HG03139 (cell line): ENCODE results near the gene STON2.
"Not testable (repeated sequence)": the region's sequence is repeated elsewhere in the genome, so short reads cannot be mapped to it uniquely, and the experiment has no call there.

ENCODE experiments used
- ATAC-seq: cut with Tn5 transposase; IDR thresholded peaks from one replicate; pipeline ENCODE4 v1.9.1; 2021; ENCODE audit not compliant: unreplicated experiment

The STON2 gene

DNA sequence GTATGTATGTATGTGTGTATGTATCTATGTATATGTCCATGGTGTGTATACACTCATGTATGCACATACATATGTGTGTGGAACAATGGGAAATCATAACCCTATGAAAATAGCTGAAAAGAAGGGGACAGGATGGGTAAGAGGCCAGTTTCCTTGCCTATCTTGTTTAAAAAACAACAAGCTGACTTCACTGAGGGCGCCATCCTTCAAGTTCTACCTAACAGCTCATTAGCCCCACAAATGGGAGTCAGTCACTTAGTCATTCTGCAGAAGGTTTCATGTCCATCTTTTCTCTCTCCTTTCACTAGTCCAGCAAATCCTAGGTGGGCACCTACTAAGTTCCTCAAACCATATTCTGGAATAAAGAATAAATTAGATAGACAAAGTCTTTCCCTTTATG, 14.7 kb downstream of the STON2 start:
- no peak for ATAC-seq

DNA sequence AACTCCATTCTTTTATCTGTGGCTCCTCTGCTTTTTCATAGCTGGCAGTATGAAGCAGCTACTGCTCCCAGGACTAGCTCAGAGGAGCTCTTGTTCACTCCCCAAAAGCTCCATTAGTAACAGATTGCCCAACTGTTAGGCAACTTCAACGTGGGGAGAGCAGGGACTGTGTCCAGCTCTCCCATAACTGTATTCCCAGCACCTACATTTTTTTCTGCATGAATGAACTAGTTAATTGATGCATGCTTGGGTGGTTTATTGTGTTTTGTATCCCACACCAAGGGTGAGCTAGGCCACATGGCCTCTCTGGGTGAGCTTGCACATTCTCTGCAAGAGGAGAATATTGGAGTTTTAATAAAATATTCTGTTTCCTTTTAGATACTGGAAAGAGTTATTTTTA, 15.2 kb downstream of the STON2 start:
- ATAC-seq = no peak

DNA sequence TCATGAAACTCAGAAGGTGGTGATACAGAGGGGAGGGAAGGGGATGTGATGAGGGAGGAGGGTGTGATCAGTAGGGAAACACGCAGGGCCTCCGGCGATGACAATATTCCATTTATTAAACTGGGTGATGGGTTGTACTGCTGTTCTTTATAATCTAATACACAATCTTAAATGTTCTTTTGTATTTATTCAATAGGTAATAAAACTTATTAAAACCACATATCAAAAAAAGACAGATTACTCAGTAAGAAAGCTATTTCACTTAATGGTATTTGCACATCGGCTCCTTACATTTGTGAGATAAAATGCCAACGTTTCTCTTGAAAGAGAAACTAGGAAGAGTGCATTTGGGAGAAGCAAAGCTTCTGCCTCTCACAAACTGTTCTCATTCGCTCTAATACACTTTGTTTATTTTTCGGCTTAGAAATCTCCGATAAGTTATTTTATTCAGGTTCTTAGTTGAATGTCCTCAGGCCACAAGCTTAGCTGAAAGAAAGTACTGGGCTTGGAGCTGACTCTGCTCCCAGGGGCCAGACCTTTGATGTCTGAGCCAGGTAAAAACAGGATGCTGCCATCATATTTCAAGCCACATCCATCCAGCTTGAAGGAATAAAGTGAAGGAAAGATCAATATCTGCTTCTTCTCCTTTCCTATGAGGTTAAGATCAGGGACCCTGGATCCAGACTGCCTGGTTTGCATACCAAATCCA, 17.5 kb downstream of the STON2 start:
- ATAC-seq = no peak

DNA sequence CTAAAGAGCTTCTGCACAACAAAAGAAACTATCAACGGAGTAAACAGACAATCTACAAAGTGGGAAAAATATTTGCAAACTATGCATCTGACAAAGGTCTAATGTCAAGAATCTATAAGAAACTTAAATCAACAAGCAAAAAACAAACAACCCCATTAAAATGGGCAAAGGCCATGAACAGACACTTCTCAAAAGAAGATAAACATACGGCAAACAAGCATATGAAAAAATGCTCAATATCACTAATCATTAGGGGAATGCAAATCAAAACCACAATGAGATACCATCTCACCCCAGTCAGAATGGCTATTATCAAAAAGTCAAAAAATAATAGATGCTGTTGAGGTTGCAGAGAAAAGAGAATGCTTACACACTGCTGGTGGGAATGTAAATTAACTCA, 20.1 kb downstream of the STON2 start:
- ATAC-seq = not testable (repeated sequence)

DNA sequence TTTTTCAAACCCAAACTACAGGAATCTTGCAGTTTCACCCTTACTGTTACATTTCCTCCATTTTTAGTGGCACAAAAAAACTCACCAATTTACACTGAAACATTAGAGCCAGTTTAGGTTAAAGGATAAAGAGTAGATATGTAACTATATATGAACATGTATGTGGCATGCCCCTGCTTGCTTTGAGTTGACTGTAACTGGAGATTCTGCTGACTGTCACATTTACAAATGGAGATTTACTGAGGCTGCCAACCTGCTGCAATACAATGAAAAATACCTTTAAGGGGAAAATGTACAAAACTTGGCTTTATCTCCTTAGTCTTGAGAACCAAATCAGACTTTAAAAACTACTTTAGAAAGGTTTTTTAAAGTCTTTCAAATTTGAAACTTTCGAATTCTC, 28.3 kb downstream of the STON2 start:
- no peak for ATAC-seq

DNA sequence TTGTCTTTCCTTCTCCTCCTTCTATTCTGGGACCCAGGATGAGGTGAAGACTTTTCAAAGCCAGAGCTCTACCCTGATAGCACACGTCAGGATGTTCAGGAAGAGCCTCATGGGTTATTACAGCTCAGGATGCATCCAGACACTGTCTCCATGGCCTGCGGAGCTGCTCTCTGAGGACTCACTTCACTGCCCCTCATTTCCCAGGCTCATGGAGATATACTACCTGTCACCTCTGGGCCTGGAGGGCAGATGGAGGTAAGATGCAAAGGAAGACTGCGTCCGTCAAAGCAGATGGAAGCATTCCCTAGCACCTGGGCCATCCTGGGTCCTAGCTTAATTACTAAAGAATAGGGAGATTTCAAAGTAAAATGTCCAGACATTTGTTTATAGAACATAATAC, 32.6 kb downstream of the STON2 start:
- no peak for ATAC-seq

DNA sequence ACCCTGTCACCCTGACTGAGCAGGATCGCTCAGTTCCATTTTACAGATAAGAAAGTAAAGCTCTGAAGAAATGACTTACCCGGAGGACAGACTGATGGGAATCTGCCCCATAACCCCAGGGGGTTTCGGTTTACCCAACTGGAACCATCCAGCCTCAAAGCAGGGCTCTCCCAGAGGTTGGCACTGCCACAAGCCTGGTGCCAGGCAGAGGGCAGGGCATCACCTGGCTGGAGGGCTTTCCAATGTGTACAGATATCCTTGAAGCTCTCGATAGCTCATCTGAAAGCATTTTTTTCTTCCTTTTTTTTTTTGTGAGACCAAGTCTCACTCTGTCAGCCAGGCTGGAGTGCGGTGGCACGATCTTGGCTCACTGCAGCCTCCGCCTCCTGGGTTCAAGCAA, 33.2 kb downstream of the STON2 start:
- no peak for ATAC-seq

DNA sequence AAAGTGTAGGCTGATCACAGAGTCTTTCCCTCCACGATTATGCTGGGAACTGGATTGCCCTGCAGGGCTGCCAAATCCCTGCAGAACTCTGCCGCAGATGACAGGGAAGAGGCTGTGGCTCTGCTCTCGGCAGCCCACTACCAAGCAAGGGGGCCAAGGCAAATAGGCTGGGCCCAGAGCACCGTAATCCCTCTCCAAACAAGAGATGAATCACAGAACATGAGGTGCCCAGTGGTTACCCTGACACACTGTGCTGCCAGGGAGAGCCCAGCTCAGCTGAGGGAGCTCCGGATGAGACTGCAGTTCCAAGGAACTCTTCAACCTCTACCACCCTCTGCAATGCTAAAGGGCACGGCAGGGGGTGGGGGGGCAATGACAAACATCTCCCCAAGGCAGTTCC, 33.9 kb downstream of the STON2 start:
- no peak for ATAC-seq

DNA sequence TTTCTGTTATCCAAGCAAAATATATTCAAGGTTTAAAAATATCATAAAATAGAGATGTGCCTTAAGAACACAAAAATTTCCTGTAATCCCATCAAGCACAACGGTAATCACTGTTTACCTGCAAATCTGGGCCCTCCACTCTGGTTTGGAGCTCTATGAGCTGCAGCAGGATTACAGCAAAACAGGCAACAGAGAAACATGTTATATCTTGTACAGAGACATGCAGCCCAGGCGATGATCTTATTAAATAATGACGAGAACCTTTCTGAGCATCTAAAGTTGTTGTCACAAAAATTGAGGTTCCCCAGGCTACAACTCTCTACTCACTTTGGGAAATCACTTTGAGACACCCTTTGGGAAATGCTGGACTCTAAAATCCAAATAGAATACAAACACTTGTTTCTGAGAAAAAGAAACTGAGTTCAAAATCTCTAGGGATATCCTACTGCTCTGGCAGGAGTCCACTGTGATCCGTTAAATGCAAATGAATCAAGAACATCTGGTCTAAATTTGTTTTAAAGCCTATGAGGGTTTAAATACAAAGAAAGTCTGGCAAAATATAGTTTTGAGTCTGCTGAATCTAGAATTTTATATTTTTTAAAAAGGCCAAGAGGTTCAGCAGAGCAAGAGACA, 36.3 kb downstream of the STON2 start:
- no peak for ATAC-seq

DNA sequence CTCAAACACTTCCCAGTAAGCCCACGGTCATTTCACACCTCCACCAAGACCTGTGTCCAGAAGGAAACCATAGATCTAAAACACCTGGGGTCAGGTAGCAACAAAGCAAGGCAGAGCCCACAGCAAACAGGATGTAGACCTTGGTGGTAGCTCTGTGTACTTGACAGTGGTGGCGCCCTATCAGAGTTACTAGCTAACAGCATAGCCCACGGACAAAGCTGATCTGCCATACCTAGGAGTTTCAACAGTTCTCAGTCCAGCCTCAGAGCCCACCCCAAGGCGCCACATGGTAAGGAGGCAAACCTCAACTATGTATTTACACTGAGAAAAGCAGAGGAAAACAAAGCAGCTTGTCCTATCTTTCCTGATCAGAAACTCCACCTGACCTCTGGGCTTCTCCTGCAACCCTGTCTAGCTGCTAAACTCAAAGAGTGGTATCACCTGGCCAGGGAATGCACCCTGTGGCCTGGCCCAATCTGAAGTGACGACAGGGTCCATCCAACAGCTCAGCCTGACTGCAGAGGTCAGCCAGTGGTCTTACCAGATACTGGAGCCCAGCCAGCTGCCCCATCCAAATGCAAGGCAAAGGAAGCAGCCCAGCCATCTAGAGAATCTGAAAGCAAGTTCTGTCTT, 46.3 kb downstream of the STON2 start:
- no peak for ATAC-seq

DNA sequence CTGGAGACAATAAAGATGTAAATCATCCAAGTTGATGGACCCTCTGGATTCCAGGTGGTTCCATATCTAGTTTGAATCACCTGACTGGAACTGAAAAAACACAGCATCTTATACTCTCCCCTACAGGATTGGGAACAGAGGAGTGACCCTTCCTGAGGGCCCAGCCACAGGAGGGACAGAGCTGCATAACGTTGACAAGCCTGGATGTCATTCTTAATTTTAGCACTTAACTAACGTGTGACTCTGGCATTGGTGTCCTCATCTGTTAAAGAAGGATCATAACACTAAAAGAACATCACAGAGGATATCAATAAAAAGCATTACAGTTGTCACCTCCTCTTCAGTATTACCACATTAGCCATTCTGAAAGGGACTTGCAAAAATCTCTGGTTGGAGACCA, 47.7 kb downstream of the STON2 start:
- no peak for ATAC-seq

DNA sequence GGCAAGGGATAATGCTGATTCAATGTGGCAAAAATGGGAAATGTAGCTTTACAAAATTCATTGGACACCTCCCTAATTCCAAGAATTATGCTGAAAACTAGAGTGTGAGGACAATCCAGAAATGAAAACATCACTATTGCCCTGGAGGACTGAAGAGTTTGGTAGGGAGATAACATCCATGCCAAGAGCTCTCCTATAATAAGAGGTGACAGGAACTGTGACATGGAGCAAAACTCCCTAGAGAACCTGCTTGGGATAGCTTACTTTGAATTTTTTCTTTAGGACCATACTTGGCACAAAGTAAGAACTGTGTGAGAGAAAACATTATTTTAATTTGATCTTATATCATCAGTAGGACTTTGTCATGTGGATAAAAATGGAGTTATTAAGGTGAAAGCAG, 48.9 kb downstream of the STON2 start:
- ATAC-seq = no peak

DNA sequence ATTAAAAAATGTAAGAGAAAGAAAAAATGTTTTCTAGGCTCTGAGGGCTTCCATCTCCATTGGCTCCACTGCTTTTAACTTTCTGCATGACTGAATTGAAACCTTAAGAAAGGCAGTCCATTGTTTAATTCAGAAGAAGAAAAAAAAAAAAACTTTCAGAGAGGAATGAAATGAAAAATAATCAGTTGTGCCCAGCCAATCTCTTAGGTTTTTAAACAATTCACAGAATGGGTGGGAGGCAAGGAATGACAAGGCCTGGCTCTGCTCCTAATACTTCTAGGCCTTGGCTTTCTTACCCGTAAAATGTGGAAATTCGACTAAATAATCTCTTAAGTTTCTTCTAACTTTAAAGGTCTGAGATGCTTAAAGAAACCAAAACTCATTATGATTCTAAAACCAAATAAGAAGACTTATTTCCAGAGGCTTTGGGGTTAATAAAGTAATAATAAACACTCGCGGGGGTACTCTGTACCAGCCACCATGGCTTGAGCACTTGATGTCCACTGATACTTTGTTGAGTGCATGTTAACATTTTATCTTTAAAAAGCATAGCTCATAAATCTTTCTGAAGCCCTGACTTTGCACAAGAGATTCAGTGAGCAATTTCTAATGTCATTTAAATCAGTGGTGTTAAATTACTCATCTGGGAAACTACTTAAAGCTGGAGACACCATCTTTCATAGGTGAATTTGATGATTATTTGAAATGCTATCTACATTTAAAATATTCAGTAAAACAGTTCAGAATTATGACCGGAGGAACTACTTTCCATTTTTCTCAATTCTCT, 49.6 kb downstream of the STON2 start:
- no peak for ATAC-seq

DNA sequence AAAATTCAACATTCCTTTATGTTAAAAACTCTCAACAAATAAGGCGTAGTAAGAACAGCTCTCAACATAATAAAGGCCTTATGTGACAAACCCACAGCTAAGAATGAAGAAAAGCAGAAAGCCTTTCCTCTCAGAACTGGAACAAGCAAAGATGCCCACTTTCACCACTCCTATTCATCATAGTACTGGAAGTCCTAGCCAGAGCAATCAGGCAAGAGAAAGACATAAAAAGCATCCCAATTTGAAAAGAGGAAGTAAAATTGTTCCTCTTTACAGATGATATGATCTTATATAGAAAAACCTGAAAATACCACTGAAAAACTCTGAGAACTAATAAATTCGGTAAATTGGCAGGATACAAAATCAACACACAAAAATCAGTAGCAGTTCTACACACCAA, 52.1 kb downstream of the STON2 start:
- ATAC-seq = no peak

DNA sequence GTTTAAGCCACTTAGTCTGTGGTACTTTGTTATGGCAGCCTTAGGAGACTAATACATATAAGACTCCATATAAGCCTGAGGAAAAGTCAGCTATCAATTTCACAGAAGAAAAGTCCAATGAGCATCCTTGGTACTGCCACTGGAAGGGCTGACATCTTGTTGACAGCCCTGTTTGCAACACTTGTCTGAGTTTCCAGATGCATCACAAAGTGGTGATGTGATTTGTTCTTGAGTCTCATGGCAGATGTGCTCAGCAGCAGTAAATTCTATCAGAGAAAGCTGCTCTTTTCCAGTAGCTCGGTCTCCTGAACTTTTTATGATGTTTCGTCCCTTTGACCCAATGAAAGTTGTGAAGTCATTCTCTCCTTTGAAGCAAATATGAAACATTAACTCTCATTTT, 54.3 kb downstream of the STON2 start:
- ATAC-seq = no peak

DNA sequence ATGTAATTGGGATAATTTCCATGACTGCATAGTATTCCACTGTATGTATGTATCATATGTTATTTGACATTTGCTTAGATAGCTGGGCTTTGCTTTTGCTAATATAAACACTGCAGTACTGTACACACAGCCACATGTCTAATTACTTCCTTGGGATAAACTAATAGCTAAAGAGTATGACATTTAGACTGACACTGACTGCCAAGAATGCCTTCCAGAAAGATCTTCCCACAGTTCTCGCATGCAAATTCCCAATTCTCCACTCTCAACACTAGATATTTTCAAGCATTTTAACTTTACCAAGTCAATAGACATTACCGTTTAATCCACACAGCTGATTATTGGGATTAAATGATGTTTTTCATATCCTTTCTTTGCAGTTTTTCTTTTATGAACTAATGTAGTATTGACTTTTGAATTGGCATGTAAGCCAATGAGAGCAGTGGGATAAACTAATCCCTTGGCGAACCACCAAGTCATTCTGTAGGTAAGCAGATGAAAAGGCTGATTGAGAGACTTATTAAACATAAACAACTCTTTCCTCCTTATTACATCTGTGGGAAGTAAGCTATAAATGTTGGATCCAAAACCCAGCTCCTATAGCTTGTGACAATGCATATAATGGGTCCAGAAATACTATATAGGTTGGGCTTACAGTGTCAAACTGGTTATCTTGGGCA, 55.5 kb downstream of the STON2 start:
- ATAC-seq = no peak

DNA sequence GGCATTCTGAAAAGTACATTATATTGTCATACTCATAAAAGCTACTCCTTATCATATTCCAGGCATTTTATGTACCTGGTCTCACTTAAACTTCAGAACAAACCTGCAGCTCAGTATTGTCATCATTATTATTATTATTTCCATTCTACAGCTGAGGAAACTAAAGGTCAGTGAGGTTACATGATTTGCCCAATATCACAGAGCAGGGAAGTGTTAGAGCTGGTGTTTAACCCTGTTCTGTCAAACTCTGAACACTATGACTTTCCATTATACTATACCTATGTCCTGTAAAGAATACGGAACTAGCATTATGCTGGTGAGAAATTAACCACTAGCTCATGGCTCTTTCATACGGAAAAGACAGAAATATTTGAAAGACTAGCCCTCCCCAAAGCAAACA, 56.4 kb downstream of the STON2 start:
- ATAC-seq = no peak

DNA sequence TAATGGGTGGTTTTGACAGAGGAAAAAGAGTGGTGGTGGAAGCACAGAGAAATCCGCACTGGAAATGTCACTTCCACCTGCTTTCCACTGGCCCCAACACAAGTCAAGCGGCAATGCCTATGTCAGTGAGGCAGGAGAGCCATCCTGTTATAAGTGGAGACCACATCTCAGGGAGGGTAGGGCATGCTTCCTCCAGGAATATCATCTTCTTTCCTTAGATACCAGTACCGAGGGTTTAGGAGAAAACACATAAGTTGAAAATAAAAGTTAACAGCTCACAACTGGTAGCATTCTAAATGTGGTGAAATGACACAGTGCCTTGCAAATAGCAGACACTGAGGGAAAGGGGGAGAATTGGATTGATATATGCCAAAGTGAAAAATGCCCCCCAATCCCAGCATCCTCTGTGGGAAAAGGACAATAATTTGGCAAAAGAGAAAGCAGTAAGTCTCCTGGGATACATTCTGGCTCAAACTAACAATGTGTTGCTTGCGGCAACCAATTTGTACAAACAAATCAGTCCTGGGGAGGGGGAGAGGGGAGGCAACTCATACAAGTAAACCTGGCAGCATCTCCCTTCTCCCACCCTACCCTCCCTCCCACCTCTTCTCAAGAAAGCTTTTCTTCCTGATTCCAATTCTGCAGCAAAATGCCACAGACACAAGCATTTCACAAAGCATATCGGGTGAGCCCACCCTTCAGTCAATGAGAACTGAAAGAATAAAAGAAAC, 57.1 kb downstream of the STON2 start:
- no peak for ATAC-seq

DNA sequence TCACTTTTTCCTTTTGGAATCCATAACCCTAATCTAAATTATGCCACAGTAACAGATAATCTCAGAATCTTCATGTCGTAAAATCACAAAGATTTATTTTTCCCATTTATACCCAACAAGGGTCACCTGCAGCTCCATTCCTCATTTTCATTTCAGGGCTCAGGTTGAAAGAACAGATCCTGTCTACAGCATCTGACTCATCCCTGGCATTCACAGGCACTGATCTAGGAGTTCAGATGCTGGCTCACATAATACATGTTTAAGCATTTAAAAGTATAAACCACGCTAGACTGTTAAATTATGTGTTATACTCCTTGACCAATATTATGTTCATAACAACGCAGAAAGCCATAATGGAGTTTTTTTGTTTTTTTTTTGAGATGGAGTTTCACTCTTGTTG, 58.3 kb downstream of the STON2 start:
- ATAC-seq = no peak

DNA sequence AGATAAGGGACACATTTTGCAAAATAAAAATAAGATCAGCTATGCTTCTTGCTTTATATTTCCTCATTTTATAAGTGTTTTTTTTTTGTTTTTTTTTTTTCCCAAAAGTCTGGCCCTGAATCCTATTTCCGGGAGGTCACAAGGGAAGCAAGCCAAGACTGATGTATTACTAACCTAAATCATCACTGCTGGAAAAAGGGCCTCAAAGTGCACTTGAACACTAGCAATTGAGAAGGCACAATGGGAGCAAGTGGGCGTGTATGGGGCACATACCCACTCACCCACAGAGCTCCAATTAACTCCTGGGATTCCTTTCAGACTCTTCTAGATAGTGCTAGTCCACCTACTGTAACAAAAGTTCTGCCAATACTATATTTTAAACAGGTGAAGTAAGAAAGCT, 58.8 kb downstream of the STON2 start:
- ATAC-seq = no peak

DNA sequence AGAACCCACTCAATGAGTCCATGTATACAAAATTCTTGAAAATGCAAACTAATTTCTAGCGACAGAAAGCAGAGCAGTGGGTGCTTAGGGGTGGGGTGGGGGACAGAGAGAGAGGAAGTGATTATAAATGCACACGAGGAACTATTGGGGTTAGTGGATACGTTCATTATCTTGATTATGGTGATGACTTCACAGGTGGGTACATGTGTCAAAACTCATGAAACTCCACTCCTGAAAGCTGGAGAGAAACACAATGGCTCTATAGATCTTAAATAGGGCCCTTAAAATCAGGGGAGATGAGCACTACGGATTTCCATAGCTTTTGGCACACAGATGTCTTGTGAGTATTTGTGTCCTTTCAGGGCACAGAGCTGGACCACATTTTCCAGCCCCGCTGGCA, 59.9 kb downstream of the STON2 start:
- no peak for ATAC-seq
